GM12801 (cell line): Measurements from ENCODE around the gene MS4A3.

Source experiments
- CTCF ChIP-seq: IDR thresholded peaks from one replicate; pipeline ENCODE4 v1.5.1; 2011; ENCODE audit warnings: control low read depth; ENCODE audit not compliant: insufficient read length; ENCODE audit errors: extremely low read depth

The MS4A3 gene

DNA sequence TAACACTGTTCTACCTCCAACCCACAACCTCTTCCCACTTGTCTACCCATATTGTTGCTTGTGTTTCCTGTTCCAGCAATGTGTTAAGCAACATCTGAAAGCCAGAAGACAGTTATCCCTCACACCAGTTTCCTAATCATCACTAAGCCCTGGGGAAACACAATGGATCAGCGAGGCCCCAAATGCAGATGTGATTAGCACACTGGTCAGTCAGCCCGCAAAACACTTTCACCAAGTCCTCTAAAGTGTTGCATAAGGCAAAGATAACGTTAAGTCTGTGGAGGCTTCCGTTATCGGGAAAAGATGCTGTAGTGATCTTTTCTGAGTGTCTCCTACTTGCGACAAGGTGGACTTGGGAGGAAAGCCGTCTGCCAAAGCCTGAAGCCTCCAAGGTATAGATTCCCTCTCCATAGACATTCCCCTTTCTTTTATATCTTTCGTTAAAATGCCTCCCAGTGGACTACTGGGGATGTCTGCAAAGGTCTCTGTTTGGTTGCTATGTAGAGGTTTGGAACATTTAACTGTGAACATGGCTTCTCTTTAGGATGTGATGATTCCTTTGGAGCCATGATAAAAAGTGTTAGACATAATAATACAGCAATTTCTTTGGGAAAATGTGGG lies at the start of gene MS4A3:
Gene MS4A3 (plus strand): TSS at position 317 of the 621 bp plus-strand sequence. CDS start 4,496 bp downstream, outside the sequence.
- TF ChIP-seq CTCF: no peak

DNA sequence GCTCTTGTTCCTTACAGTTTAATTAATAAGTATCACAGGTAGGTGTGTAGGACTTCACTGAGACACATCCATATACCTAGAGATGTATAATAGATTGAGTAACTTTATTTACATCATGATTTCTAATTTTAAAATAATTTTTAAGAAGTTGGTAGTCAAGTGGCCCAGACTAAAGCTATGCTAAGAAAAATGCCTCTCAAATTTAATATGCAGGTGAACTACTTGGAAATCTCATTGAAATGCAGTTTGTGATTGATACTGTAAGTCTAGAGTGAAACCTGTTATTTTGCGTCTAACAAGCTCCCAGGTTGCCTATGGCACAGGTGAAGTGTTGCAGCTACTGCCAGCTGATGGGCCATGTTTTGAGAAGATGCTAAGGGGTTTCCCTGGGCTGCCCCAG lies 39.6 kb upstream of the MS4A3 start, which contains the start of gene OOSP4B:
Gene OOSP4B (plus strand): TSS at position 301 of the 400 bp plus-strand sequence.
- no peak for TF ChIP-seq CTCF

GRCh38 chr11:60018058-60018457 lies 38.4 kb upstream of the MS4A3 start:
- TF ChIP-seq CTCF: no peak

GRCh38 chr11:60029015-60029632 lies 27.3 kb upstream of the MS4A3 start:
- TF ChIP-seq CTCF: no peak

- TF ChIP-seq CTCF: no peak
These were observed 16.4 kb upstream of the MS4A3 start, which contains the start of gene OOSP2 for GRCh38 chr11:60040109-60040508. OOSP2 (plus strand) TSS chr11:60040409; CDS start chr11:60040460, 51 bp downstream.

- no peak for TF ChIP-seq CTCF
These were observed 2.6 kb downstream of the MS4A3 start for GRCh38 chr11:60059052-60059451.

- no peak for TF ChIP-seq CTCF
These were observed 3.2 kb downstream of the MS4A3 start for GRCh38 chr11:60059521-60060240.
